Progenitor cell of endocrine pancreas (in vitro differentiated cells): ENCODE measurements around the gene SPPL2C. TPM values are rescaled to one million over a fixed set of nuclear protein-coding genes. Genes with fewer than 3 reads are reported as not detected.

Experiments
- DNase-seq: peaks from one replicate; pipeline ENCODE4 v3.0.0; 2021; ENCODE audit warnings: low spot score; ENCODE audit not compliant: unreplicated experiment
- H3K27ac Mint-ChIP-seq: 2 replicates; pipeline ENCODE4 v1.8.0; 2021; ENCODE audit warnings: mild to moderate bottlenecking, moderate library complexity, mixed read lengths
- H3K27me3 Mint-ChIP-seq: 2 replicates; pipeline ENCODE4 v1.8.0; 2021; ENCODE audit warnings: mixed read lengths
- H3K36me3 Mint-ChIP-seq: 2 replicates; pipeline ENCODE4 v1.8.0; 2022; ENCODE audit warnings: mixed read lengths; ENCODE audit not compliant: insufficient read depth
- H3K4me1 Mint-ChIP-seq: 2 replicates; pipeline ENCODE4 v1.8.0; 2021; ENCODE audit warnings: low read depth, mixed read lengths
- H3K4me3 Mint-ChIP-seq: 2 replicates; pipeline ENCODE4 v1.8.0; 2021; ENCODE audit warnings: low read depth, mild to moderate bottlenecking, moderate library complexity, mixed read lengths
- H3K9me3 Mint-ChIP-seq: 2 replicates; pipeline ENCODE4 v1.8.0; 2021; ENCODE audit warnings: low read depth, mixed read lengths
- total RNA-seq: library from RNA; stranded (reverse); gene quantifications from 2 replicates; pipeline ENCODE4 v1.2.1, GENCODE V29; 2021
- TF ChIP-seq, protein P1 (sequence below): fragments of 200-600 bp; sonication (generic); IDR thresholded peaks from one replicate; pipeline ENCODE4 v1.5.0; 2021; ENCODE audit warnings: antibody characterized with exemption, mild to moderate bottlenecking; ENCODE audit not compliant: unreplicated experiment

SPPL2C gene
- total RNA-seq, 1 donor from 2014 or later: not detected

- Mint-ChIP-seq H3K4me3 (no peak overlapping the region), H3K27ac (no peak overlapping the region), H3K27me3 (peaks cover 17% of the 10 kb centered on the region), H3K4me1 (no peaks in the 10 kb centered on the region), H3K36me3 (no peaks in the 10 kb centered on the region), H3K9me3 (no peaks in the 10 kb centered on the region)
- TF ChIP-seq, protein P1, sequence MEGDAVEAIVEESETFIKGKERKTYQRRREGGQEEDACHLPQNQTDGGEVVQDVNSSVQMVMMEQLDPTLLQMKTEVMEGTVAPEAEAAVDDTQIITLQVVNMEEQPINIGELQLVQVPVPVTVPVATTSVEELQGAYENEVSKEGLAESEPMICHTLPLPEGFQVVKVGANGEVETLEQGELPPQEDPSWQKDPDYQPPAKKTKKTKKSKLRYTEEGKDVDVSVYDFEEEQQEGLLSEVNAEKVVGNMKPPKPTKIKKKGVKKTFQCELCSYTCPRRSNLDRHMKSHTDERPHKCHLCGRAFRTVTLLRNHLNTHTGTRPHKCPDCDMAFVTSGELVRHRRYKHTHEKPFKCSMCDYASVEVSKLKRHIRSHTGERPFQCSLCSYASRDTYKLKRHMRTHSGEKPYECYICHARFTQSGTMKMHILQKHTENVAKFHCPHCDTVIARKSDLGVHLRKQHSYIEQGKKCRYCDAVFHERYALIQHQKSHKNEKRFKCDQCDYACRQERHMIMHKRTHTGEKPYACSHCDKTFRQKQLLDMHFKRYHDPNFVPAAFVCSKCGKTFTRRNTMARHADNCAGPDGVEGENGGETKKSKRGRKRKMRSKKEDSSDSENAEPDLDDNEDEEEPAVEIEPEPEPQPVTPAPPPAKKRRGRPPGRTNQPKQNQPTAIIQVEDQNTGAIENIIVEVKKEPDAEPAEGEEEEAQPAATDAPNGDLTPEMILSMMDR: no peak
- no peak for DNase-seq
Observed at GRCh38 chr17:45828582-45829133, 16.0 kb upstream of the SPPL2C start.

DNA sequence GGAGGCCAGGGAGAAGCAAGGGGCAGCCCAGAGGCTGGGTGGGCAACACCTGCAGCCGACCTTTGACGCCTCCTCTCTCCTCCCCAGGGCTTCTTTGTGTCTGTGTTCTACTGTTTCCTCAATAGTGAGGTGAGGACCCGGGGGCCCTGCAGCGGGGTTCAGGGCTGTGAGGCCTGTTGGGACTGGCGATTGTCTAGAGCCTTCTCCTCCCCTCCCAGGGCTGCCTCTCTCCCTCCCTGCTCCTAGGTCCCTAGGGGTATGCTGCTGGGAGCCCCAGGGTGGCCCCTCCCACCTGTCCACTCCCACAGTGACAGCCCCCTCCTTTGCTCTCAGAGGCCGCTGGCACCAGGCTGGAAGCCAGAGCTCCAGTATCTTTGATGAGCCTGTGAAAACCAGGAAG is 10.8 kb upstream of the SPPL2C start:
- no peak for DNase-seq
- Mint-ChIP-seq H3K27ac (no peak overlapping the region), H3K36me3 (no peaks in the 10 kb centered on the region), H3K27me3 (peaks cover 14% of the 10 kb centered on the region), H3K4me3 (no peak overlapping the region), H3K4me1 (no peaks in the 10 kb centered on the region), H3K9me3 (no peaks in the 10 kb centered on the region)
- TF ChIP-seq, protein P1: no peak

DNA sequence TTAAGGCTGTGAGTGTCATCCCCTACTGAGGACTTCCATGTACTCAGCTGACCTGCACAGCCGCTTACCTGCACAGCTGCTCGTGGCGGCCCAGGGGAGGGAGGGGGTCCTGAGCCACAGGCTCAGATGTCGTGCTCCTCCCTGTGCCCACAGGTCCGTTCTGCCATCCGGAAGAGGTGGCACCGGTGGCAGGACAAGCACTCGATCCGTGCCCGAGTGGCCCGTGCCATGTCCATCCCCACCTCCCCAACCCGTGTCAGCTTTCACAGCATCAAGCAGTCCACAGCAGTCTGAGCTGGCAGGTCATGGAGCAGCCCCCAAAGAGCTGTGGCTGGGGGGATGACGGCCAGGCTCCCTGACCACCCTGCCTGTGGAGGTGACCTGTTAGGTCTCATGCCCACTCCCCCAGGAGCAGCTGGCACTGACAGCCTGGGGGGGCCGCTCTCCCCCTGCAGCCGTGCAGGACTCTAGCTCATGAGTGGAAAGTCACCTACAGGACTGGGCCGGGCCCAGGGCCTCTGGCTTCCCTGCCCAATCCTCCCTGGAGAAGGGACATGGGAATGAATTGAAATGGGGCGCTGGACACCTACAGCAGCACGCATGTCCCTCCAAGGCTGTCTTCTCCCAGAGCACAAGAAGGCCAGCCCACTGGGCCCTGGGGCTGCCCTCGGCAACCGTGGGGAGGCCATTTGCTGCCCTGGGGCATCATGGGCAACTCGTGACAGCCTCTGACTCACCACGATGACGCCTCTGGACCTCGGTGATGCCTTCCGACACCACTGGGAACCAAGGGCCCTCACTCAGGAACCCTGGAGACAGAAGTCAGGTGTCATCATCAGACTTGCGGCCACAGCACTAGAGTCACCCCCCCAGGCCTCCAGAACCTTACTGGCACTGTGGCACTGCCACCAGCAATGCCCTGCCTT is 9.9 kb upstream of the SPPL2C start:
- no peaks in the 10 kb centered on the region for H3K4me1 Mint-ChIP-seq
- H3K4me3 Mint-ChIP-seq: no peak overlapping the region
- H3K36me3 Mint-ChIP-seq: no peaks in the 10 kb centered on the region
- no peaks in the 10 kb centered on the region for H3K9me3 Mint-ChIP-seq
- TF ChIP-seq, protein P1: no peak
- H3K27ac Mint-ChIP-seq: no peak overlapping the region
- H3K27me3 Mint-ChIP-seq: peaks cover 13% of the 10 kb centered on the region
- DNase-seq: no peak

- H3K36me3 Mint-ChIP-seq: no peaks in the 10 kb centered on the region
- TF ChIP-seq, protein P1: no peak
- DNase-seq: no peak
- no peak overlapping the region for H3K27ac Mint-ChIP-seq
- H3K4me1 Mint-ChIP-seq: no peaks in the 10 kb centered on the region
- H3K9me3 Mint-ChIP-seq: no peaks in the 10 kb centered on the region
- H3K27me3 Mint-ChIP-seq: peaks cover 13% of the 10 kb centered on the region
- H3K4me3 Mint-ChIP-seq: no peak overlapping the region
Observed at GRCh38 chr17:45835481-45835880, 9.2 kb upstream of the SPPL2C start.

GRCh38 chr17:45836047-45837044 is 8.3 kb upstream of the SPPL2C start:
- H3K27me3 Mint-ChIP-seq: peaks cover 9% of the 10 kb centered on the region
- no peak overlapping the region for H3K27ac Mint-ChIP-seq
- TF ChIP-seq, protein P1: no peak
- no peak overlapping the region for H3K4me3 Mint-ChIP-seq
- H3K9me3 Mint-ChIP-seq: no peaks in the 10 kb centered on the region
- H3K36me3 Mint-ChIP-seq: no peaks in the 10 kb centered on the region
- no peaks in the 10 kb centered on the region for H3K4me1 Mint-ChIP-seq
- DNase-seq: no peak
